Tongue (tissue), 3 donors: Measurements from ENCODE around the gene CTSK. TPM values are rescaled to one million over a fixed set of nuclear protein-coding genes. Genes with fewer than 3 reads are reported as not detected.

Experiments
- DNase-seq: peaks from one replicate; pipeline ENCODE4 v3.0.0-alpha.2; 2015
- small RNA-seq: library from RNA; depleted of rRNA; stranded (forward); fragments of <200 nt; gene quantifications from one replicate; pipeline ENCODE3, GENCODE V24; 2014; ENCODE audit warnings: low replicate concordance
- total RNA-seq: library from RNA; depleted of rRNA; stranded (reverse); fragments of >200 nt; gene quantifications from one replicate; pipeline ENCODE4 v1.2.3, GENCODE V29; 2014

The CTSK gene
- total RNA-seq, 1 donor from 2014 or later: 85.3 TPM

DNA sequence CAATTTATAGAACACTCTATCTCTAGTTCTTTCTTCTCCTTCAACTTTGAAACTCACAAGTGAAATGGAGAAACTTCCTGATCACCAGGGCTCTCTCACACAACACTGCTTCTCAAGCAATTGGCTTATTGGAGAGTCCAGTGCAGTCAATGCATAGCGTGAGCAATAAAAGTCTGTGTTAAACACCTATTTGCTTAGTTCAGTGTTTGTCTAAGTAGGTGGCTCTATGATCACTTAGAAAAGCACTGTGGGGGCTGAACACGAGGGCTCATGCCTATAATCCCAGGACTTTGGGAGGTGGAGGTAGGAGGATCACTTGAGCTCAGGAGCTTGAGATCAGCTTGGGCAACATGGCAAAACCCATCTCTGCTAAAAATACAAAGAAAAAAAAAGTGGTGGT lies 54.6 kb downstream of the CTSK start:
- no peak for DNase-seq

DNA sequence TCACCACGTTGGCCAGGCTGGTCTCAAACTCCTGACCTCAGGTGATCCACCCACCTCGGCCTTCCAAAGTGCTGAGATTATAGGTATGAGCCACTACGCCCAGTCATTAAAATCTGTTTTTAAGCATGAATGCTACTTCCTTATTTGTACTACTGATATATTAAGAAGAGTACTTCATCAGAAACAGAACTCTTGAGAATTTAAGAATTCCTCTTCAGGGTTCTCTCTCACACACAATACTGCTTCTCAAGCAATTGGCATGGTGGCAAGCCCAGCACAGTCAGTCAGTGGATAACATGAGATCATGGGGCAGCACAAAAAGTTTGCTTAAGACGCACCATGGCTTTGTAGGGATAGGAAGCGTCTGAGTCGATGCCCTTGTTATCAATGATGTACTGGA lies 56.6 kb downstream of the CTSK start:
- no peak for DNase-seq

GRCh38 chr1:150749720-150750311 lies 58.2 kb downstream of the CTSK start:
- DNase-seq: no peak

GRCh38 chr1:150748878-150749719 lies 59.0 kb downstream of the CTSK start:
- DNase-seq: no peak

Small RNAs within 50 kb of the gene (small RNA-seq; reads per million reads assigned to genes)
- gene RNU6-1309P: not detected

Other genes with a start within 250 kb of the CTSK start
- 256 TPM for gene MCL1, start 228.7 kb downstream of the CTSK start, total RNA-seq
- gene ENSA, start 178.6 kb downstream of the CTSK start, total RNA-seq: 110 TPM
- gene GOLPH3L, start 111.1 kb downstream of the CTSK start, total RNA-seq: 15.5 TPM
- not detected for gene HORMAD1, start 87.4 kb downstream of the CTSK start, total RNA-seq
- gene CTSS, start 42.5 kb downstream of the CTSK start, total RNA-seq: 17.6 TPM
- gene ARNT, start 68.3 kb upstream of the CTSK start, total RNA-seq: 60.7 TPM
- gene CTXND2, start 78.9 kb upstream of the CTSK start, total RNA-seq: not detected
- 31.0 TPM for gene SETDB1, start 118.1 kb upstream of the CTSK start, total RNA-seq
- 37.2 TPM for gene CERS2, start 166.6 kb upstream of the CTSK start, total RNA-seq
- 1.6 TPM for gene ANXA9, start 174.0 kb upstream of the CTSK start, total RNA-seq
- 15.4 TPM for gene MINDY1, start 198.6 kb upstream of the CTSK start, total RNA-seq
- gene PRUNE1, start 200.2 kb upstream of the CTSK start, total RNA-seq: 26.4 TPM
- 43.3 TPM for gene BNIPL, start 228.3 kb upstream of the CTSK start, total RNA-seq
- 2.9 TPM for gene C1orf56, start 239.5 kb upstream of the CTSK start, total RNA-seq